ENCODE data around the gene ZNF625.

GRCh38 chr19:12155324-12155860 is 1.1 kb downstream of the ZNF625 start:
- TF ChIP-seq CTCF (IDR thresholded peaks at IDR 0.05; ENCODE audit: insufficient read depth, low read length) (no peak), POLR2AphosphoS5 (IDR thresholded peaks at IDR 0.05; ENCODE audit: low read depth) (no peak), REST (IDR thresholded peaks at IDR 0.05; ENCODE audit: insufficient replicate concordance, low read depth) (no peak), GABPA (IDR thresholded peaks at IDR 0.05; ENCODE audit: low read depth) (no peak)

Measured in HL-60 (cell line).